Stimulated activated naive CD8-positive, alpha-beta T cell treated with anti-CD3 and anti-CD28 coated beads, Interleukin-15, Interleukin-2, amounts not matched to agents 100 ng/mL and 50 ng/mL, for 24 hours (primary cell): ENCODE results near the gene USP16.

Experiments
- H3K27ac Mint-ChIP-seq: one replicate; pipeline ENCODE4 v1.8.0; 2021; ENCODE audit warnings: mild to moderate bottlenecking, mixed read lengths
- H3K27me3 Mint-ChIP-seq: one replicate; pipeline ENCODE4 v1.8.0; 2021; ENCODE audit warnings: mixed read lengths
- H3K36me3 Mint-ChIP-seq: one replicate; pipeline ENCODE4 v1.8.0; 2021; ENCODE audit warnings: low read depth, mixed read lengths
- H3K4me1 Mint-ChIP-seq: one replicate; pipeline ENCODE4 v1.8.0; 2021; ENCODE audit warnings: low read depth, mixed read lengths
- H3K4me3 Mint-ChIP-seq: one replicate; pipeline ENCODE4 v1.8.0; 2021; ENCODE audit warnings: mild to moderate bottlenecking, mixed read lengths
- H3K9me3 Mint-ChIP-seq: one replicate; pipeline ENCODE4 v1.8.0; 2021; ENCODE audit warnings: mixed read lengths

Gene USP16

GRCh38 chr21:29085106-29085752, 60.8 kb downstream of the USP16 start:
- Mint-ChIP-seq H3K27ac (no peak overlapping the region), H3K36me3 (no peaks in the 10 kb centered on the region), H3K27me3 (no peaks in the 10 kb centered on the region), H3K4me3 (no peak overlapping the region), H3K9me3 (no peaks in the 10 kb centered on the region), H3K4me1 (peaks cover 27% of the 10 kb centered on the region)

- Mint-ChIP-seq H3K36me3 (peaks cover 15% of the 10 kb centered on the region), H3K4me1 (no peaks in the 10 kb centered on the region), H3K27ac (no peak overlapping the region), H3K27me3 (no peaks in the 10 kb centered on the region), H3K9me3 (no peaks in the 10 kb centered on the region), H3K4me3 (no peak overlapping the region)
Measured at GRCh38 chr21:29091033-29091432, 66.6 kb downstream of the USP16 start.

- Mint-ChIP-seq H3K27me3 (no peaks in the 10 kb centered on the region), H3K4me1 (no peaks in the 10 kb centered on the region), H3K9me3 (no peaks in the 10 kb centered on the region), H3K36me3 (peaks cover 15% of the 10 kb centered on the region), H3K27ac (no peak overlapping the region), H3K4me3 (no peak overlapping the region)
Measured at GRCh38 chr21:29092102-29092959, 67.9 kb downstream of the USP16 start.

- no peaks in the 10 kb centered on the region for H3K27me3 Mint-ChIP-seq
- H3K4me1 Mint-ChIP-seq = no peaks in the 10 kb centered on the region
- no peaks in the 10 kb centered on the region for H3K9me3 Mint-ChIP-seq
- H3K36me3 Mint-ChIP-seq = peaks cover 19% of the 10 kb centered on the region
- no peak overlapping the region for H3K27ac Mint-ChIP-seq
- H3K4me3 Mint-ChIP-seq = no peak overlapping the region
Measured at GRCh38 chr21:29096218-29097015, 71.9 kb downstream of the USP16 start.

GRCh38 chr21:29098156-29098555, 73.7 kb downstream of the USP16 start:
- H3K36me3 Mint-ChIP-seq = peaks cover 18% of the 10 kb centered on the region
- no peaks in the 10 kb centered on the region for H3K4me1 Mint-ChIP-seq
- no peak overlapping the region for H3K27ac Mint-ChIP-seq
- no peaks in the 10 kb centered on the region for H3K27me3 Mint-ChIP-seq
- H3K4me3 Mint-ChIP-seq = no peak overlapping the region
- no peaks in the 10 kb centered on the region for H3K9me3 Mint-ChIP-seq

GRCh38 chr21:29102791-29103257, 78.4 kb downstream of the USP16 start:
- H3K36me3 Mint-ChIP-seq = peaks cover 16% of the 10 kb centered on the region
- H3K9me3 Mint-ChIP-seq = no peaks in the 10 kb centered on the region
- H3K27ac Mint-ChIP-seq = no peak overlapping the region
- no peaks in the 10 kb centered on the region for H3K27me3 Mint-ChIP-seq
- no peaks in the 10 kb centered on the region for H3K4me1 Mint-ChIP-seq
- H3K4me3 Mint-ChIP-seq = no peak overlapping the region
